GM19238 (cell line): ENCODE measurements around the gene ABCB9.
A peak's percentile ranks its signal among the peaks of the same experiment; 100 is the strongest.

ENCODE experiments used
- DNase-seq: peaks from one replicate; pipeline ENCODE4 v3.0.0; 2011; ENCODE audit warnings: low spot score; ENCODE audit not compliant: insufficient read length

Gene ABCB9

GRCh38 chr12:122981587-122982476 is 15.6 kb upstream of the ABCB9 start:
- no peak for DNase-seq

GRCh38 chr12:122981036-122981471 is 14.8 kb upstream of the ABCB9 start:
- no peak for DNase-seq

GRCh38 chr12:122980183-122981035 is 14.1 kb upstream of the ABCB9 start, which contains the start of gene ARL6IP4:
ARL6IP4 (plus strand) TSS chr12:122980681; CDS start chr12:122981140, 459 bp downstream.
- DNase-seq: peak; percentile 91

- DNase-seq: no peak
These were observed 13.6 kb upstream of the ABCB9 start for GRCh38 chr12:122979908-122980182.

- DNase-seq: no peak
These were observed 13.0 kb upstream of the ABCB9 start for GRCh38 chr12:122979001-122979907.

- no peak for DNase-seq
These were observed 12.3 kb upstream of the ABCB9 start for GRCh38 chr12:122978507-122978955.

GRCh38 chr12:122977655-122978392 is 11.6 kb upstream of the ABCB9 start:
- no peak for DNase-seq

GRCh38 chr12:122977153-122977552 is 10.9 kb upstream of the ABCB9 start:
- DNase-seq: no peak

GRCh38 chr12:122976648-122976975 is 10.3 kb upstream of the ABCB9 start:
- DNase-seq: no peak

- no peak for DNase-seq
These were observed 9.8 kb upstream of the ABCB9 start for GRCh38 chr12:122975790-122976647.

- DNase-seq: peak; percentile 94
These were observed 8.9 kb upstream of the ABCB9 start, which contains the start of gene OGFOD2 for GRCh38 chr12:122974892-122975789. OGFOD2 (plus strand) TSS chr12:122975244; CDS start chr12:122975252, 8 bp downstream.

GRCh38 chr12:122974274-122974891 is 8.1 kb upstream of the ABCB9 start:
- peak; percentile 86 for DNase-seq

- no peak for DNase-seq
These were observed 3.4 kb upstream of the ABCB9 start for GRCh38 chr12:122969676-122970075.

GRCh38 chr12:122968104-122968503 is 1.8 kb upstream of the ABCB9 start:
- DNase-seq: no peak

- no peak for DNase-seq
These were observed 684 bp upstream of the ABCB9 start for GRCh38 chr12:122966743-122967550.

GRCh38 chr12:122965321-122965751 is 927 bp downstream of the ABCB9 start:
- no peak for DNase-seq
